HG02938 (cell line): ENCODE measurements around the gene FREM1.

Source experiments
- ATAC-seq: cut with Tn5 transposase; IDR thresholded peaks from one replicate; pipeline ENCODE4 v1.9.1; 2021; ENCODE audit warnings: mild to moderate bottlenecking, moderate library complexity; ENCODE audit not compliant: unreplicated experiment

FREM1 gene

DNA sequence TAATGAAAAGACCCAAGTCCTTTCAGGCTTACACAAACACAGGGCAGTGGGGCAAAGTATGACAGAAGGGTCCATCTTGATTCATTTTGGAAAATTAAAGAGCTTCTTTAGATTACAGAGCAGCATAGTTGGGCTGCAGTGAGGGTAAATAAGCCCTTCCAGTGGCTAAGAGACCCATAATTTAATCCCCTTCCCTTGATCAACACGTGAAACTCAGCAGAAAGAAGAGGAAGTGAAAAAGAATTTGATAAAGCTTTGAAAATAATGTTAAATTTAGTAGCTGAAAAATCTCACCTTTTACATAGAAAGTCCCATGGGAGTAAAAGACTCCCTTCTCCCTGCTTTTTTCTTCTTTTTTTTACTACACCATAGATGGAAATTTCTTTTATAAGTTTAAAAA is 87.6 kb downstream of the FREM1 start:
- no peak for ATAC-seq

DNA sequence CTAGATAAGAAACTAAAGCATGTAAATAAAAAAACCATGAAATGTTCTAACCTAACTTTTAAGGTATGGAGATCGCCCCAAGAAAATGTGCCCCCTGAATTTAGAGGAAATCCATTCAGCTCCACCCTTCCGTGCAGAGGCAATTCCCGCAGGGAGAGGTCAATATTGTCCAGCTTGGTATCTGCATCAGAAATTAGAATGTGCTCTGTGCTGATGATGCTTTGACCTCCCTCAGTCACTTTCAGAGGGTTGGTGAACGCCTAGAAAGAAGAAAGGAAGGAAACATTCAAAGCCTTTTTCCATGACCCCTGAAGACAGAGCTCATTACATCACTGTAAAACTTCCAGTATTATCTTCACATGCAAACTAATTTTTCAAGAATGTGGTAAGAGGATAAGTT is 91.0 kb downstream of the FREM1 start:
- no peak for ATAC-seq

DNA sequence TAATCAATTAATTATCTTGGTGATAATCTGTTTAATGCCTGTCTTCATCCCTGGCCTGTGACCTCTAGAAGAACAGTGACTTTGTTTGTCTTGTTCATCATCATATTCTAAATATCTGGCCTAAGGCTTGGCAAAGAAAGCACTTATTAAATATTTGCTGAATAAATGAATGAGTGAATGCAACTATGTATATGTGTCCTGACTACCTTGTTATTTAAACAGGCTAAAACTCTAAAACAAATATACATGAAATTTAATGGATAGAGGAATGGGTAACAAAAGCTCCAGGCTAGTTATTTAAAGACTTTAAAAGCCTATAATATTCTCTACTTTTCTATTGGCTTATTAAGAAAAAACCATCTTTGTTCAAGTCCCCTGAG is 96.0 kb downstream of the FREM1 start:
- no peak for ATAC-seq

DNA sequence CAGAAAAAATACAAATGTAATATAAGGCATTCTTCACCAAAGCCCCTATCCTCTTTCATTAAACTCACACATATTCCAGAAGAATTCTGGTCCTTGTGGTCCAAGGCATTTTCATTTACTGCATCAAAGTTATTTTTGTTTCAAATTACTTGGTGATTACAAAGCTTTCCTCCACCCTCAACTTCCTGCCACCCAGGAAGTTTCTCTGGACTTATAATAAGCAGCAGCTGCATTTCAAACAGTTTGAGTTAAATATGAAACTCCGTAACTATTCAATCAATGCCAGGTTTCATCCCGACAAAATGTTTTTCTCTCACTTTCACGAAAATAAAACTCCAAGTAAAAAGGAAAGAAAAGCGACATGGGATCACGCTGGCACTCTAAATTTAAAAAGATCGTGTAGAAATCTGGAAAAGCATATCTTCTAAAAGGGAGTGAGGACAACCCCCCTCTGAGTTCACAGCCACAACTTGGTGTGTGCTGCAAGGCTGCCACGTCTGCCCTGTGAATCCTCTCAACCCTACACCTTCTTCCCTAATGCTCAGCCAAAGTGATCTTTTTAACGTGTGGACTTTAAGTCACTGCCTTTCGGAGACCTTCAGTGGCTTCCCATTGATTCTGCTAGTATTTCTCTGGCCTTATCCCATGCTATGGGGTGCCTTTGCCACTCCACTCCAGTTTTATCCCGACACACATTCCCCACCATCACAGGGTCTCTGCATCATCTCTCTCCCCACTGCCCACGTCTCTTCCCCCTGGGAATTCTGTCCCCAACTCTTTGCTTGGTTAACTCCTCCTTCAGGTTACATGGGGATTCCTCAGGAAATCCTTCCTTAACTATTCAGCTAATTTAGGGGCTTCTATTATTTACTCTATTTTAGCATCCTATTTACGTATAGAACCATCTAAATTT is 96.6 kb downstream of the FREM1 start:
- ATAC-seq, result no peak

DNA sequence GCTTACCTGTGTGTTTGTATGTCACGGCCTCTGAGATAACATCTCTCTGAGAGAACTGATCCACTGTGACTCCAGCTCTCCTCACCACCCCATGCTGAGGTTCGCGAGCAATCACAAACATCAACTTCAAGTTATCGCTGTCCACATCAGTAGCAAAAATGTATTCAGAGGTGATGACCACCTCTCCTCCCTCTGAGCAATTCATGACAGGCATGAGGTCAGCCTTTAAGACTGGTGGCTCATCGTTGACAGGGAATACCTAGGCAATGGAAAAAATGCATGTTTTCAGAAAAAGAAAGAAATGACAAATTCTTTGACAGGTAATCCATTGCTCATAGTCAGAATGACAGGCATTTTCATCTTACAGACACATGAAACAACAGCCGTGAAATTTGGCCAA is 97.4 kb downstream of the FREM1 start:
- no peak for ATAC-seq

DNA sequence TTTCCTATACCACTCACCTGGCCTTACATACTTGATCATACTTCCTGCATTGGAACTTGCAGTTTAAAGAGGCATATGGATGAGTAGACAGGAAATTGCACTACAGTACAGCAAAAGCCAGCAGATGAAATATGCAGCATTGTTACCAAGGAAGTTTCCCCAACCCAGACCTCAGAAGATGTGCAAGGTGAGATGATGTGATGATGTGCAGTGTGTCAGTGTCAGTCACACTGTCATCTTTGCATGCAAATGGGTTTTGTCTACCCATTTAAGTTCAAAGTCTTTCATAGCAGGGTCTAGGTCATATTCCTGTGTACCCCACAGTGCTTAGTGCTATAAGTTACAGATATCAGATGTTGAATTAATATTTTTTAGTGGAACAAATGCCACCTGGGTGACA is 98.4 kb downstream of the FREM1 start:
- ATAC-seq, result no peak

DNA sequence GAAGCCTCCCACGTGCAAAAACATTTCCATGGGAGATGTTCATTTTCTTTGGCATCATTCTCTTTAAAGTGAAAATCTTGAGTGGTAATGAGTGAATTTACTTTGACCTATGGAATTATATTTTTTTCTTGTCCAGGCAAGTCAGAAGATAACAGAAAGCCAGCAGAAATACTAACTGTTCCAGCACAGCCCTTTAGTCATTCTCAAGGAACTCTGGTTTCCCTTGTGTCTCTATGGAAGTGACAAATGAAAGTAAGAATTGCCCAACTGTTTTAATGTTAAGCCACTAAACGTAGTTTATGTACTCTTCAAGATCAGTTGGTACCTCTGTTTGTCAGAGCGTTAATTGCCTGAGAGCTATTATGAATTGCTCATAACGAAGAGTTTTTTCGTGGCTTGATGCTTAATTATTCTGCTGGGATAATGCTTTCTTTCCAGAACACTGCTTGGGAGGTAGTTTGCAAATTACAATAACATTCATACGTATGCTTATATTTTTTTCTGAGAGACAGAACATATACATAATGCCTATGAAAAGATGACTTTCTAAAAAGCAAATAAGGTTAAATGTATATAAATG is 103.2 kb downstream of the FREM1 start:
- no peak for ATAC-seq

DNA sequence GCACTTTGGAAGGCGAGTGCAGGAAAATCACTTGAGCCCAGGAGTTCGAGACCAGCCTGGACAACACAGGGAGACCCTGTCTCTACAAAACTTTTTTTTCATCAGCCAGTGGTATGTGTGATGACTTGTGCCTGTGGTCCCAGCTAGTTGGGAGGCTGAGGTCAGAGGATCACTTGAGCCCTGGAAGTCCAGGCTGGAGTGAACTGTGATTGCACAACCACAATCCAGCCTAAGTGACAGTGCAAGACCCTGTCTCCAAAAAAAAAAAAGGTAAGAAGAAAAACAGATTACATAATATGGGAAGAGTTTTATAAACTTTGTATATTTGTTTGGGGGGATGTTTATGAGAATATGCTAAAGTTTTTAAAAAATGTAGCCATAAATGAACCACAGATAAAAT is 111.2 kb downstream of the FREM1 start:
- ATAC-seq, result no peak

DNA sequence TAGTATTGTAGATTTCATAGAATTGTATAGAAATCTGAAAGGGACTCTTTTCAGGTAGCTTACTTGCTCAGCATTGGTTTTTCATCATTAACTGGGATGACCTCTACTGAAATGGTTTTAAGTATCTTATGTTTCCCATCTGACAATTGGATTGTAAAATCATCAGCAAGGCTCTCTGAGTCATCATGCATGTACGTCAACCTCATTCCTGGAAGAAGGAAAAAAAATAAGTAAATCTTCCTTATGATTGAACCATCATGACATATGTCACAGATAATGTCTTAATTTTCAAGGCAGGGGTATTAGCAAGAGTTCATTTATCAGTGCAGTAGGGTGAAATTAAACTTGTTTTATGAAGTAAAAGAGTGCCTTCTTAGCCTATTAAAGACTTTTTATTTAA is 112.8 kb downstream of the FREM1 start:
- no peak for ATAC-seq

DNA sequence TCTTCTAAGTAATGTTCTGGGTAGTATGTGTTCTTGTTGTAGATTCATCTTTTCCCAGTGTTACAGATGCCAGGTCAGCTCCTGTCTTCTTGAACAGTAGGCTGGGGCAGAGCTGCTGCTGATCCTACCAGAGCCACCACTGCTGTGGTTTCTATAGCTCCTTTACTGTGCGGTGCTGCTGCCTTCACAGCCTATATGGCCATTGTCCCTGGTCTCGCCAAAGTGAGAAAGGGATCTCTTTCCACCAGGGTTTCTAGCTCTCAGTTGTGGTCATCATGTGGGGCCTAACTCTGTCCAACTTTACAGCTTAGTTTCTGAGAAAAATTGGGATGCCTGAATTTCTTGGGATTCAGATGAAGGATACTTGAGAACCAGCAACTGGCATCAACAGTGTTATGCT is 116.8 kb downstream of the FREM1 start:
- ATAC-seq, result no peak

DNA sequence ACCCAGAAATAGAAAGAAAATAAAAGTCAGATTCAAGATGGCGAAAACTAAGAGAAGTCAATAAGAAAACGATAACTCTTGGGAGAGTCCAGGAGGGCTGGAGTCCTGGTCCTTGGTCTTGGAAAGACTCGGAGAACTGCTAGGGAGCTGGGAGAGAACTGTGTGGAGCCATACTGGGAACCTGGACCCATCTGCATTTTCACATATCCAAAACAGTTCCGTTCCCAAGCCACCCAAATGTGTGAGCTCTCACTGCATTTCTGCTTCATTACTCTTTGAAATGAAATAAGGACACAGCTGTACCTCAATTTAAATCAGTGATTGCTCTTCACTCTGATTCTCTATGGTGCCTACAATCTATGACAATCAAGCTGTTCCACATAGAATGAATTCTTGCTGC is 119.6 kb downstream of the FREM1 start:
- ATAC-seq, result no peak

DNA sequence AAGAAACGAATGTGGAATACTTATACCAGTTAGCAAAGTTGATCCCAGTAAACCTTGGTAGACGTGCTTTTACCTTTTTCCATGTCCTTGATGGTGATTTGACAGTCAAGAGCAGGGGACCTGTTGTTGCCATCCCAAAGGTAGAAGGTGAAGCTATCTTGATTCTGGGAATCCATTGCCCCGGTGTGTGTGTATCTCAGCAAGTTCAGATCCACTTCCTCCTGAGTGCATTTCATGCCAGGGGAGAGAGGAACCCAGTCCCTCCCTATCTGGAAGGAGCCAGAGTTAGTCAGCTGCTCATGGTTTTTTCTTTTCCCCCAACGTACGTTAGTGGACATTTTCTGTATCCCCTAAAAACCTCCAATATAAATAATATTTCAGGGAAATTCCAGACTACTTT is 121.4 kb downstream of the FREM1 start:
- ATAC-seq, result no peak

DNA sequence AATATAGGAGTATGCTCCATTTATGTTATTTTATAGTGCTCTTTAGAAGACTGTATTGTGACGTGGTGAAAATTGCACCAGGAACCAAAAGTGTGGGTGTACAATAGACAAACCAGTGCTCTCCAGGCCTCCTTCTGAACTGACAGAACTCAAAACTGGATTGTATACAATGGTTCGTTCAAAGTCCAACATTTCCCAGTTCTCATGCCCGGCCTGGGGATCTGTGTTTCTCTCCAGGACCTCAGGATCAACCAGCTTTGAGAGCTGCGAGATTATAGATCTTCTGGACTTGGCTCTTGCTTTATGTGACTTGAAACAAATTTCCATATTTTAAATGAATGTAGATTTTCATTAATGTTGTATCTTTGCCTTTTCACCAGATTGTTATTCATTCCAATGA is 126.9 kb downstream of the FREM1 start:
- ATAC-seq, result no peak

DNA sequence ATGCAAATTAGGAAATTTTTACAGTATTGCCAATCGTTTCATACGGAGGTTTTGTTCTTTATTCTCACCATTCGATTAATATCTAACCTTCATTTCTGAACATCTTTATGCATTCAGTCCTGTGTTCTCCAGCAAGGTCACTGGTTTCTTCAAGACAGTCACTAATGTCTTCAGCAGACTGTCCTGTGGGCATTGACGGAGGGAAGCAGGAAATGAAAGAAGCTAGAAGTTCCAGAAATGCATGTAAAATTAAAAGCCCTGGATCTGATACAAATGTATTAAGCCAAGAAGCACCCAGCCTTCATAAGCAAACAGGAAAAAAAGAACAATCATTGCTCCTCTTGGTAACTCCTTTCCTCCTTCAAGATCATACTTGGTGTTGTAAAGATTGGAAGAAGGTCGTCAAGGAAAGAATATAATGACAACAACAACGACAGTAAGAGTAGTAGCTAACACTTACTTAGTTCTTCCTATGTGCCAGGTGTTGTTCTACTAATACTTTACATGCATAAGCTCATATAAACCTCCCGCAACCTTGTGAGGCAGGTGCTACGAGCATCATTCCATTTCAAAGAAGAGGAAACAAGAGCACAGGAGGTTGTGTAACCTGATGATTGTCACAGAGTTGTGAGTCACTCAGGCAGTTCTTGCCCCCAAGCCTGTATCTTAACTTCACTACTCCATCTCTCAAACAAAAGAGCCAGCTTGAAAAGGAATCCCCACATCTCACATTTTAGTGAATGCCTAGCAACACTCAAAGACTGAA is 127.8 kb downstream of the FREM1 start:
- no peak for ATAC-seq

DNA sequence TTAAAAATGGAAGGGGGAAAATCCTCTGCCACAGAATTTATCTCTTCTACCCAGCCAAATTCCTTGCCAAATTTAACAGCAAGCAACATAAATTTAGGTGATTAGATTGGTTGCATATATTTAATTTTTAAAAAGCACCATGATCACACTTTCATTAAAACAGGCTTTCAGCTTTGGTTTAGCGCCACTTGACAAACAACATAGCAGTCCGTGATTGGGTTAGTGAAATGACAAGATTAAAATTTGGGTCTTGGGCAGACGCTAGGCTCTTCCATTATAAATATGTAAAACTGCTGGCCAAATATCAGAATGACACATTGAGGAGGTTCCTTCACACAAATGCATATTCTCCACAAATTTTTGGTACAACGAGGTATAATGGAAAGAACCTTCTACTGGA is 129.5 kb downstream of the FREM1 start:
- ATAC-seq, result no peak

DNA sequence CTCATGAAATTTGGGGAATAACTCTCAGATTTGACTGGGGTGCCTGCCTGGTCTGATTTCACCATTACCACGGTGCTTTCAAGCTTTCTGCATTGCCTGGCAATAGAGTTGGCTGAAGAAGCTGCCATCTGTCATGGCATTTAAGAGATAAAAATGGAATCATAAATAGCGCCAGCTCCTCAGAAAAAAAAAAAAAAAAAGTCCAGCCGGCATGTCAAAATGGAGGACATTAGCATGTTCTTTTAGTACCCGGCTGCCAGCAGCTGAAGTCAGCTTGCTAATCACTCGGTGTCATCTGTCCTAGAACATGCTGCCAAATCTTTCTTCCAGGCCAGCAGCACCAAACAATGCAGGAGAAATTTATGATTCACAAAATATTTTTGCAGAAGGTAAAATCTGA is 130.0 kb downstream of the FREM1 start:
- no peak for ATAC-seq

DNA sequence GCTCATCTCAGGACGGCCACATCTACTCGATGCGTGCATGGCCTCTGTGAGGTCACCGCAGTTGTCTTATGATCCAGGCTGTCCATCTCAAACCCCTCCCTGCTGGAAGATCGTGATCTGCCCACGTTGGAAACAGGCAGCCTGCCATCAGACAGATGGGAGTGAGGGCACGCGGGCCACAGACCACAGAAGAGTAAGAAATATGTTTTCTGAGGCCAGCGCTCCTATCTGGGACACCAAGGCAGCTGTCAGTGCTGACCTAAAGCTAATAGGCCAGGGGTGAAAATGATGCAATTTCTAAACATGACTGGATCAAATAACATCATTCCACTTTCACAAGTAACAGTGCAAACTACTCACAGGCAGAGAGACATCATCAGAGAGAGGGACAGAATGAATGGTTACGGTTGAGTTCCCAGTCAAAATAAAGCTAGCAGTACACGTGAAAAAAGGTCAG is 130.6 kb downstream of the FREM1 start:
- no peak for ATAC-seq

DNA sequence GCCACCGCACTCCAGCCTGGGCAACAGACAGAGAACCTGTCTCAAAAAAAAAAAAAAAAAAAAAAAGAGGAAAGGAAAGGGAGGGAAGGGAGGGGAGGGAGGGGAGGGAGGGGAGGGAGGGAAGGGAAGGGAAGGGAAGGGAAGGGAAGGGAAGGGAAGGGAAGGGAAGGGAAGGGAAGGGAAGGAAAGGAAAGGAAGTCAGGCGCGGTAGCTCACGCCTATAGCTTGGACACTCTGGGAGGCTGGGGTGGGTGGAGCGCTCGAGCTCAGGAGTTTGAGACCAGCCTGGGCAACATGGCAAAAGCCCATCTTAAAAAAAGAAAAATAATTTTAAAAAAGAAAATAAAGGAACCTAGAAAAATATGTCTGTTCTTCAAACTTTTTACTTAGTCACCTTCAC is 131.7 kb downstream of the FREM1 start:
- no peak for ATAC-seq

DNA sequence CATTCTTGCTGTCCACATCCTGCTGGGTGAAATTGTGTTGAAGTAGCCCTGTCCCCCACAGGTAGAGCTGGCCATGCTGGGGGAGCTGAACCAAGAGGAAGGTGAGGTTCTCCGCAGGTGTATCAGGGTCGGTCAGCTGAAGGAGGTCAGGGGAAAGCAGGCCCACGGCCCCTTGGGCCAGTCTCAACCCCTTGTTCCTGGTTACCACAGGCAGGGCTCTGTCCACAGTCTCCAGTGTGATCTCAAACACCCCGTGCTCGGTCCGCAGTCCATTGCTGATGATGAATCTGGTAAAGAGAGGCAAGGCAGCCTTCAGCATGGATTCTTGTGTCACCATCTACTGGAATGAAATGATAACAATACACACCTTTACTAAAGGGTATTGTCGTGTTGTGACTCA is 134.3 kb downstream of the FREM1 start:
- no peak for ATAC-seq

DNA sequence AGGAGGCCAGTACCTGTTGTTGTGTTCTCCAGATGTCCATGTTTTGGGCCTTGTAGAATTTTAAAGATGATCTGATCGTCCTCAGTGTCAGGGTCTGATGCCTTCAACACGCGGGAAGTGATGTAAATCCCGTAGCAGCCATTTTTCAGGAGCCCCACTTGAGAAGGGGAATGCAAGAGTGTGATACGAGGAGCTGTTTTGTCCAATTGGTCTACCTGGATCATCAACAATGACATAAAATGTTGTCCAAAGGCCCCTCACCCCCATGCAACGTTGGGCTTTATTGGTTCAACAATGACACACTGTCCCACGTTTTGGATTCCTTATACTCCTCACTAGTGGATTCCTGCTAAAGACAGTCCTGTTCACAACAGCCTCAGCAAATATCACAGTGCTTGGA is 139.6 kb downstream of the FREM1 start:
- ATAC-seq, result no peak

DNA sequence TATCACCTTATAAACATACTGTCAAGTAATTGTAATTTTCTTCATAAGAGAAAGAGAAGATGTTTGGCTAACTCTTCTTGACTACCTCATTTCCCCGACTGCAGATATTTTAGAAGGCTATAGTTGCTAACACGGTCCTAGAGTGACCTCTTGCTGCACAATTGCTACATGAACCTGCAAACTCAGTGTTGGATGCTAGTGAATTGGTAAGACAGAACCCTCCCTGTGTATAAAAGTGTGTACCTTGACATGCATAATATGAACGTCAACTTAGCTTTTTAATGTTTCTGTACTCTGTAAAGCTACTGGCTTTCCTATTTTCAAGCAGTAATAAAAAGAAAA is 141.0 kb downstream of the FREM1 start:
- ATAC-seq, result no peak
